HepG2 (cell line): ENCODE measurements around the gene ZFHX3. TPM values are rescaled to one million over a fixed set of nuclear protein-coding genes. Genes with fewer than 3 reads are reported as not detected.

Source experiments
- EHMT2 ChIP-seq: fragments of 200-600 bp; sonication (generic); IDR thresholded peaks from 2 replicates; pipeline ENCODE4 v1.7.0; 2017; ENCODE audit warnings: antibody characterized with exemption, low read depth, low read length, borderline replicate concordance
- KDM5A ChIP-seq: fragments of 200-600 bp; sonication (generic); IDR thresholded peaks from 2 replicates; pipeline ENCODE4 v1.7.0; 2018; ENCODE audit warnings: antibody characterized with exemption, mild to moderate bottlenecking, low read length, borderline replicate concordance
- POLR2AphosphoS5 ChIP-seq: IDR thresholded peaks from 2 replicates; pipeline ENCODE4 v1.6.1; 2012; ENCODE audit warnings: low read depth, low read length
- REL ChIP-seq: sonication (generic); formaldehyde crosslinking; conservative IDR thresholded peaks from 2 replicates; pipeline ENCODE4 v1.8.0; 2022; ENCODE audit warnings: mild to moderate bottlenecking, missing genetic modification reagents, moderate library complexity
- SNRNP70 ChIP-seq: fragments of 200-400 bp; formaldehyde crosslinking; IDR thresholded peaks from 2 replicates; pipeline ENCODE4 v1.6.1; 2017; ENCODE audit warnings: mild to moderate bottlenecking, low read depth, low read length, moderate library complexity
- SOX6 ChIP-seq, 2 experiments: fragments of 450-650 bp in 1 of 2; sonication (generic) in 1 of 2; formaldehyde crosslinking in 1 of 2; IDR thresholded peaks; 2 replicates each; pipeline versions ENCODE4 v1.4.0 to v1.6.1; 2017 to 2020; ENCODE audit warnings: antibody characterized with exemption in 1 of 2, mild to moderate bottlenecking in 1 of 2, missing genetic modification reagents in 1 of 2
- THAP7 ChIP-seq: sonication (generic); formaldehyde crosslinking; IDR thresholded peaks from 2 replicates; pipeline ENCODE4 v1.8.1; 2023; ENCODE audit warnings: mild to moderate bottlenecking, missing genetic modification reagents
- U2AF2 ChIP-seq: fragments of 200-400 bp; formaldehyde crosslinking; IDR thresholded peaks from 2 replicates; pipeline ENCODE4 v1.6.1; 2017; ENCODE audit warnings: low read depth, mild to moderate bottlenecking, low read length
- YY1 ChIP-seq: IDR thresholded peaks from 2 replicates; pipeline ENCODE4 v1.6.1; 2011; ENCODE audit warnings: low read length, low read depth, moderate library complexity, mild to moderate bottlenecking; ENCODE audit not compliant: insufficient read depth, insufficient replicate concordance
- ZBTB1 ChIP-seq: sonication (generic); formaldehyde crosslinking; IDR thresholded peaks from 2 replicates; pipeline ENCODE4 v1.4.0; 2020; ENCODE audit warnings: missing genetic modification reagents, borderline replicate concordance
- ZBTB49 ChIP-seq: sonication (generic); formaldehyde crosslinking; IDR thresholded peaks from 2 replicates; pipeline ENCODE4 v1.4.0; 2020; ENCODE audit warnings: missing genetic modification reagents, borderline replicate concordance
- ZBTB8A ChIP-seq: sonication (generic); formaldehyde crosslinking; IDR thresholded peaks from 2 replicates; pipeline ENCODE4 v1.4.0; 2020; ENCODE audit warnings: mild to moderate bottlenecking, low read depth, missing genetic modification reagents, borderline replicate concordance
- ZC3H4 ChIP-seq: sonication (generic); formaldehyde crosslinking; IDR thresholded peaks from 2 replicates; pipeline ENCODE4 v1.4.0; 2020; ENCODE audit warnings: missing genetic modification reagents, borderline replicate concordance
- ZKSCAN5 ChIP-seq: sonication (generic); formaldehyde crosslinking; IDR thresholded peaks from 2 replicates; pipeline ENCODE4 v1.5.1; 2020; ENCODE audit warnings: mild to moderate bottlenecking, missing genetic modification reagents
- ZNF121 ChIP-seq: sonication (generic); formaldehyde crosslinking; IDR thresholded peaks from 2 replicates; pipeline ENCODE4 v1.5.0; 2020; ENCODE audit warnings: mild to moderate bottlenecking, missing genetic modification reagents
- ZNF331 ChIP-seq: sonication (generic); formaldehyde crosslinking; IDR thresholded peaks from 2 replicates; pipeline ENCODE4 v1.4.0; 2020; ENCODE audit warnings: missing genetic modification reagents
- ZNF501 ChIP-seq: sonication (generic); formaldehyde crosslinking; IDR thresholded peaks from 2 replicates; pipeline ENCODE4 v1.5.1; 2020; ENCODE audit warnings: mild to moderate bottlenecking, moderate library complexity, missing genetic modification reagents
- ZNF589 ChIP-seq: sonication (generic); formaldehyde crosslinking; conservative IDR thresholded peaks from 2 replicates; pipeline ENCODE4 v1.8.0; 2022; ENCODE audit warnings: mild to moderate bottlenecking, moderate library complexity, missing genetic modification reagents
- ZNF619 ChIP-seq: sonication (generic); formaldehyde crosslinking; IDR thresholded peaks from 2 replicates; pipeline ENCODE4 v1.4.0; 2020; ENCODE audit warnings: mild to moderate bottlenecking, missing genetic modification reagents
- ZNF639 ChIP-seq: conservative IDR thresholded peaks from 2 replicates; pipeline ENCODE4 v1.6.1; 2018; ENCODE audit warnings: missing genetic modification reagents
- polyA plus RNA-seq, 8 experiments: library from polyadenylated mRNA; depleted of rRNA in 3 of 8; stranded (reverse) in 7 of 8; unstranded in 1 of 8; fragments of >200 nt; fragmentation: Illumina TruSeq in 4 of 8; extraction: Trizol in 4 of 8; gene quantifications; 2 replicates each; pipeline versions ENCODE4 v1.2.1 to v1.2.3, GENCODE V29; 2011 to 2016; ENCODE audit warnings: low read depth in 4 of 8, missing spikeins in 1 of 8, mixed read lengths in 1 of 8; ENCODE audit not compliant: insufficient read depth in 1 of 8
- total RNA-seq, 5 experiments: library from RNA; depleted of rRNA; stranded (reverse); fragments of >200 nt; fragmentation: Illumina TruSeq; extraction: Trizol; gene quantifications; 2 replicates each; pipeline ENCODE4 v1.2.3, GENCODE V29; 2016; ENCODE audit warnings: low read depth in 1 of 5

ZFHX3 gene
- total and polyA plus RNA-seq, 2 of the 13 experiments (the other 11 are each of a cell fraction or from before 2014, with no cell fraction given), result 5.0 to 6.0 TPM

- TF ChIP-seq ZNF619 (CRISPR knock-in tag) (peak; percentile 84; the same call in 1 of the 2 replicates), POLR2AphosphoS5 (no peak), ZNF639 (peak; percentile 50; the same call in 1 of the 2 replicates), ZNF501 (peak; percentile 77; the same call in 1 of the 2 replicates), ZKSCAN5 (CRISPR knock-in tag) (no peak), ZBTB49 (CRISPR knock-in tag) (no peak), SOX6 (IDR thresholded peaks at IDR 0.05) (no peak), SOX6 (CRISPR knock-in tag; IDR thresholded peaks at IDR 0.05) (peak; percentile 31; the same call in 1 of the 2 replicates), ZBTB8A (CRISPR knock-in tag) (no peak), U2AF2 (no peak), SNRNP70 (no peak), ZNF589 (CRISPR knock-in tag) (no peak), KDM5A (no peak), ZBTB1 (no peak), REL (CRISPR knock-in tag) (no peak; the same call in 1 of the 2 replicates), ZC3H4 (no peak; the same call in 1 of the 2 replicates), YY1 (no peak), EHMT2 (no peak), ZNF121 (CRISPR knock-in tag) (no peak), THAP7 (CRISPR knock-in tag) (peak; percentile 61; the same call in 1 of the 2 replicates), ZNF331 (CRISPR knock-in tag) (peak; percentile 66)
These were observed 23.4 kb upstream of the ZFHX3 start (continued) for GRCh38 chr16:73071131-73071940.
